Measurements from ENCODE around the gene NT5C2.

NT5C2 gene

GRCh38 chr10:103054621-103055020 lies 138.5 kb downstream of the NT5C2 start:
- Histone ChIP-seq H3K23ac (ENCODE audit: low read depth, low read length, poor library complexity) (no peak overlapping the region), H3K27ac (replicated peaks; ENCODE audit: low read length) (no peak overlapping the region), H2BK120ac (ENCODE audit: low read depth, low read length) (no peak overlapping the region), H4K91ac (ENCODE audit: low read depth, low read length, poor library complexity) (no peak overlapping the region), H3K36me3 (replicated peaks in 1 of 2; ENCODE audit: control insufficient read depth in 2 of 2, insufficient read depth in 2 of 2, low read length in 2 of 2) (peaks cover 3 to 4% of the 10 kb centered on the region in 2 donors), H2AFZ (ENCODE audit: low read length) (no peak overlapping the region), H2BK15ac (ENCODE audit: low read length) (no peak overlapping the region), H3K14ac (ENCODE audit: low read length) (no peak overlapping the region), H2BK5ac (ENCODE audit: low read length) (no peak overlapping the region), H2BK12ac (ENCODE audit: low read length) (no peak overlapping the region), H3K4me2 (ENCODE audit: insufficient read depth, low read length, poor library complexity, severe bottlenecking) (no peak overlapping the region), H3K18ac (ENCODE audit: low read length) (no peak overlapping the region), H3K27me3 (ENCODE audit: control insufficient read depth in 3 of 3, insufficient read depth in 3 of 3, low read depth in 1 of 3, low read length in 3 of 3) (no peaks in the 10 kb centered on the region), H3K9me3 (replicated peaks in 1 of 2; ENCODE audit: control insufficient read depth in 2 of 2, insufficient read depth in 1 of 2, low read depth in 1 of 2, low read length in 2 of 2) (no peaks in the 10 kb centered on the region), H3K4me3 (ENCODE audit: low read length in 2 of 2) (no peak overlapping the region), H3K9ac (ENCODE audit: low read depth, low read length, poor library complexity) (no peak overlapping the region), H2AK5ac (ENCODE audit: low read depth, low read length) (no peak overlapping the region), H4K8ac (ENCODE audit: low read depth, low read length) (no peak overlapping the region), H3K4ac (ENCODE audit: low read length) (no peak overlapping the region), H3K4me1 (ENCODE audit: control insufficient read depth in 2 of 2, insufficient read depth in 1 of 2, low read depth in 1 of 2, low read length in 2 of 2) (peaks cover 2 to 6% of the 10 kb centered on the region in 2 donors), H3K79me1 (ENCODE audit: low read depth, low read length) (no peaks in the 10 kb centered on the region)
- no CpG with 5 or more reads among the region's 3 CpGs for WGBS, 2 donors (ENCODE audit: extremely low coverage in 2 of 2, insufficient read length in 2 of 2, insufficient replicate concordance in 1 of 2)
- DNase-seq (ENCODE audit: low spot score), result no peak

- H3K18ac ChIP-seq (ENCODE audit: low read length), result peak overlapping the region; percentile 29
- peak overlapping the region; percentile 62 for H2AFZ ChIP-seq (ENCODE audit: low read length)
- no CpG with 5 or more reads among the region's 20 CpGs for WGBS, 2 donors (ENCODE audit: extremely low coverage in 2 of 2, insufficient read length in 2 of 2, insufficient replicate concordance in 1 of 2)
- no peak overlapping the region for H2AK5ac ChIP-seq (ENCODE audit: low read depth, low read length)
- no peak overlapping the region for H2BK120ac ChIP-seq (ENCODE audit: low read depth, low read length)
- peaks cover 2 to 6% of the 10 kb centered on the region in 2 donors for H3K4me1 ChIP-seq (ENCODE audit: control insufficient read depth in 2 of 2, insufficient read depth in 1 of 2, low read depth in 1 of 2, low read length in 2 of 2)
- H3K27me3 ChIP-seq (ENCODE audit: control insufficient read depth in 3 of 3, insufficient read depth in 3 of 3, low read depth in 1 of 3, low read length in 3 of 3), result no peaks in the 10 kb centered on the region
- H2BK15ac ChIP-seq (ENCODE audit: low read length), result no peak overlapping the region
- H3K4me3 ChIP-seq (ENCODE audit: low read length in 2 of 2), result no peak overlapping the region
- no peaks in the 10 kb centered on the region for H3K9me3 ChIP-seq (replicated peaks in 1 of 2; ENCODE audit: control insufficient read depth in 2 of 2, insufficient read depth in 1 of 2, low read depth in 1 of 2, low read length in 2 of 2)
- DNase-seq (ENCODE audit: low spot score), result peak; percentile 30
- H3K36me3 ChIP-seq (replicated peaks in 1 of 2; ENCODE audit: control insufficient read depth in 2 of 2, insufficient read depth in 2 of 2, low read length in 2 of 2), result peaks cover 3 to 4% of the 10 kb centered on the region in 2 donors
- no peak overlapping the region for H2BK12ac ChIP-seq (ENCODE audit: low read length)
- H4K91ac ChIP-seq (ENCODE audit: low read depth, low read length, poor library complexity), result no peak overlapping the region
- H3K9ac ChIP-seq (ENCODE audit: low read depth, low read length, poor library complexity), result no peak overlapping the region
- no peak overlapping the region for H2BK5ac ChIP-seq (ENCODE audit: low read length)
- no peak overlapping the region for H3K14ac ChIP-seq (ENCODE audit: low read length)
- H4K8ac ChIP-seq (ENCODE audit: low read depth, low read length), result no peak overlapping the region
- H3K23ac ChIP-seq (ENCODE audit: low read depth, low read length, poor library complexity), result no peak overlapping the region
- no peak overlapping the region for H3K4me2 ChIP-seq (ENCODE audit: insufficient read depth, low read length, poor library complexity, severe bottlenecking)
- H3K4ac ChIP-seq (ENCODE audit: low read length), result no peak overlapping the region
- H3K79me1 ChIP-seq (ENCODE audit: low read depth, low read length), result no peaks in the 10 kb centered on the region
- no peak overlapping the region for H3K27ac ChIP-seq (replicated peaks; ENCODE audit: low read length)
Measured at GRCh38 chr10:103053659-103054581, 139.2 kb downstream of the NT5C2 start.

GRCh38 chr10:103049237-103049636 lies 143.8 kb downstream of the NT5C2 start:
- Histone ChIP-seq H4K8ac (ENCODE audit: low read depth, low read length) (no peak overlapping the region), H3K27ac (replicated peaks; ENCODE audit: low read length) (no peak overlapping the region), H2BK12ac (ENCODE audit: low read length) (no peak overlapping the region), H2BK120ac (ENCODE audit: low read depth, low read length) (no peak overlapping the region), H2AFZ (ENCODE audit: low read length) (no peak overlapping the region), H3K27me3 (ENCODE audit: control insufficient read depth in 3 of 3, insufficient read depth in 3 of 3, low read depth in 1 of 3, low read length in 3 of 3) (no peaks in the 10 kb centered on the region), H3K4me2 (ENCODE audit: insufficient read depth, low read length, poor library complexity, severe bottlenecking) (no peak overlapping the region), H2AK5ac (ENCODE audit: low read depth, low read length) (no peak overlapping the region), H2BK15ac (ENCODE audit: low read length) (no peak overlapping the region), H3K14ac (ENCODE audit: low read length) (no peak overlapping the region), H3K36me3 (replicated peaks in 1 of 2; ENCODE audit: control insufficient read depth in 2 of 2, insufficient read depth in 2 of 2, low read length in 2 of 2) (no peaks in the 10 kb centered on the region), H2BK5ac (ENCODE audit: low read length) (no peak overlapping the region), H3K4ac (ENCODE audit: low read length) (no peak overlapping the region), H4K91ac (ENCODE audit: low read depth, low read length, poor library complexity) (no peak overlapping the region), H3K23ac (ENCODE audit: low read depth, low read length, poor library complexity) (no peak overlapping the region), H3K79me1 (ENCODE audit: low read depth, low read length) (no peaks in the 10 kb centered on the region), H3K9me3 (replicated peaks in 1 of 2; ENCODE audit: control insufficient read depth in 2 of 2, insufficient read depth in 1 of 2, low read depth in 1 of 2, low read length in 2 of 2) (no peaks in the 10 kb centered on the region), H3K4me1 (ENCODE audit: control insufficient read depth in 2 of 2, insufficient read depth in 1 of 2, low read depth in 1 of 2, low read length in 2 of 2) (peaks cover 8 to 9% of the 10 kb centered on the region in 2 donors), H3K9ac (ENCODE audit: low read depth, low read length, poor library complexity) (no peak overlapping the region), H3K4me3 (ENCODE audit: low read length in 2 of 2) (no peak overlapping the region), H3K18ac (ENCODE audit: low read length) (no peak overlapping the region)
- no CpG with 5 or more reads among the region's 6 CpGs for WGBS, 2 donors (ENCODE audit: extremely low coverage in 2 of 2, insufficient read length in 2 of 2, insufficient replicate concordance in 1 of 2)
- DNase-seq (ENCODE audit: low spot score), result no peak

GRCh38 chr10:103047381-103047780 lies 145.7 kb downstream of the NT5C2 start:
- no peak overlapping the region for H3K4ac ChIP-seq (ENCODE audit: low read length)

More at GRCh38 chr10:103047381-103047780, 145.7 kb downstream of the NT5C2 start:
- Histone ChIP-seq H3K79me1 (ENCODE audit: low read depth, low read length) (no peaks in the 10 kb centered on the region), H2BK120ac (ENCODE audit: low read depth, low read length) (no peak overlapping the region), H2AFZ (ENCODE audit: low read length) (no peak overlapping the region), H2BK5ac (ENCODE audit: low read length) (no peak overlapping the region), H4K91ac (ENCODE audit: low read depth, low read length, poor library complexity) (no peak overlapping the region), H3K4me3 (ENCODE audit: low read length in 2 of 2) (no peak overlapping the region), H3K27ac (replicated peaks; ENCODE audit: low read length) (no peak overlapping the region), H3K18ac (ENCODE audit: low read length) (no peak overlapping the region), H2BK15ac (ENCODE audit: low read length) (no peak overlapping the region), H3K4me2 (ENCODE audit: insufficient read depth, low read length, poor library complexity, severe bottlenecking) (no peak overlapping the region), H2BK12ac (ENCODE audit: low read length) (no peak overlapping the region), H3K14ac (ENCODE audit: low read length) (no peak overlapping the region), H3K36me3 (replicated peaks in 1 of 2; ENCODE audit: control insufficient read depth in 2 of 2, insufficient read depth in 2 of 2, low read length in 2 of 2) (no peaks in the 10 kb centered on the region), H3K9ac (ENCODE audit: low read depth, low read length, poor library complexity) (no peak overlapping the region), H3K27me3 (ENCODE audit: control insufficient read depth in 3 of 3, insufficient read depth in 3 of 3, low read depth in 1 of 3, low read length in 3 of 3) (no peaks in the 10 kb centered on the region), H3K9me3 (replicated peaks in 1 of 2; ENCODE audit: control insufficient read depth in 2 of 2, insufficient read depth in 1 of 2, low read depth in 1 of 2, low read length in 2 of 2) (no peaks in the 10 kb centered on the region), H3K4me1 (ENCODE audit: control insufficient read depth in 2 of 2, insufficient read depth in 1 of 2, low read depth in 1 of 2, low read length in 2 of 2) (peaks cover 3 to 7% of the 10 kb centered on the region in 2 donors), H3K23ac (ENCODE audit: low read depth, low read length, poor library complexity) (no peak overlapping the region), H2AK5ac (ENCODE audit: low read depth, low read length) (no peak overlapping the region), H4K8ac (ENCODE audit: low read depth, low read length) (no peak overlapping the region)
- WGBS, 2 donors (ENCODE audit: extremely low coverage in 2 of 2, insufficient read length in 2 of 2, insufficient replicate concordance in 1 of 2), result no CpG with 5 or more reads among the region's 3 CpGs
- no peak for DNase-seq (ENCODE audit: low spot score)

All from neuronal stem cell (in vitro differentiated cells).